NOMO-1 treated with DMSO at 0.1 percent for 48 hours (cell line): ENCODE data around the gene RETN.

ENCODE experiments used
- DNase-seq: peaks from one replicate; lab custom pipeline; 2025; ENCODE audit not compliant: unreplicated experiment; lab: John Stamatoyannopoulos, UW

The RETN gene

DNA sequence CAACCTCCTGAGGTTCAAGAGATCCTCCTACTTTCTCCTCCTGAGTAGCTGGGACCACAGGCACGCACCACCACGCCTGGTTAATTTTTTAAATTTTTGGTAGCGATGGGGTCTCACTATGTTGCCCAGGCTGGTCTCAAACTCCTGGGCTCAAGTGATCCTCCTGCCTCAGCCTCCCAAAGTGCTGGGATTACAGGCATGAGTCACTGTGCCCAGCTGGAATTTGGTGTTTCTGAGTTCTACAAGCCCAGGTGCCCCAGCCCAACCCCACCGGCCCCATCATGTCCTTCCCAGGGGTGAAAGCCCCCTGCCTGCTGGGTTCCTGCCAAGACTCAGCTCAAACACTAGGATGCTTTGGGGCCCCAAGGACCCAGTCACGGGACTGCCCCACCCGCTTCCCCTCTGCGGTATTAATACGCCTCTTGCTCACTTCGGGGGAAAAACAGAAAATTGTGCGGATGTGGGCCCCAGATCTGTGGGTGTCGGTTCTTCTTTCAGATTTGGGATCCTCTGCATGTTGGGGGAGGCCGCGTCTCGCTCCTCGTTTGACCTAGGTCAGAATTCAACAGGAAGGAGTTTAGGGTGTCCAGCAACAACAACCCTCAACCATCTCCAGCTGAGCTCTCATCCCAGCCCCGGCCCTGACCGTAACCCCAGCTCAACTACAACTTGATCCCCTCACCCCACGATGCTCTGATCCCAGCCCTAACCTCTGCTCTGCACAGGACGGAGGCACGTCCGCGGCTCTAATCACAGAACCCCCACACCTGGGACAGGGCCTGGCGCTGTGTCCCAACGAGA lies 36.7 kb downstream of the RETN start:
- peak; percentile 92 for DNase-seq

GRCh38 chr19:7706188-7706954 lies 37.5 kb downstream of the RETN start:
- DNase-seq: peak; percentile 23

DNA sequence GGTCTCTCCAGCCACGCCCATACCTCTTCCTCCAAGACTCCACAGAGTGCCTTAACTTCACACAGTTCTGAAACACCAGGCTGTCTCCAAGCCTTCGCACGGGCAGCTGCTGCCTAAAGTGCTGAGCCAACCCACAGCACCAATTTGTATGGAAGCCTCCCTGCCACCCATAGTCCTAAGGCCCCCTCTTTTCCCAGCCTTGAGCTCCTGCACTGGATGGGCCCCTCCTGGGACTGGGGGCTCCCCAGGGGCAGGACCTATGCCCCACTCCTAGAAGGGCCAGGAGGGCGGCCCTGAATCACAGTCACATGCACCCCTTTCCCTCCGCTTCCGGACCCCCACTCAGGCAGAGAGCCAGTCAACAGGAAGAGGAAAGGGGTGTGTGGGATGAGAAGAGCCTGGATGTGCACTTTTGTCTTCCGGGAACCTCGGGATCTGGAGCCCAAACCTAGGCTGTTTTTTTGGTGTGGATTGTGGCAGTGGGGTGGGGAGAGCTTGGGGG lies 38.2 kb downstream of the RETN start:
- no peak for DNase-seq

- DNase-seq: no peak
These were observed 41.1 kb downstream of the RETN start for GRCh38 chr19:7709932-7710460.

- DNase-seq: no peak
These were observed 41.8 kb downstream of the RETN start for GRCh38 chr19:7710616-7711015.

GRCh38 chr19:7715671-7716070 lies 46.8 kb downstream of the RETN start:
- no peak for DNase-seq

- DNase-seq: no peak
These were observed 47.9 kb downstream of the RETN start for GRCh38 chr19:7716762-7717161.

DNA sequence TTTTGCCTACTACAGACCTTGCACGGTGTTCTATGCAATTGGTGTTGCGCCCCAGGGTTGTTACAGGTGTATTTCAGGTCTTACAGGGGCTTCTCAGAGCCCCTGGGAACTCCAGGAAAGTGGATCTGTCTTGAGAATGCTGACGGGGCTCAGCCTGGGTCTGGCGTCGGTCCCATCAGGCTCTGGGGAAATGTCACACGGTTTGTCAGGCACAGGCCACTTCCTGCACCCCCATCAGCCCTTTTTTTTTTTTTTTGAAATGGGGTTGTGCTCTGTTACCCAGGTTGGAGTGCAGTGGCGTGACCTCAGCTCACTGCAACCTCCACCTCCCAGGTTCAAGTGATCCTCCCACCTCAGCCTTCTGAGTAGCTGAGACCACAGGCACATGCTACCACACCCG lies 49.8 kb downstream of the RETN start:
- no peak for DNase-seq
